Parathyroid adenoma (tissue), 2 donors: ENCODE measurements around the gene AFF3.
"Not testable (repeated sequence)": the region's sequence is repeated elsewhere in the genome, so short reads cannot be mapped to it uniquely, and the experiment has no call there.

Source experiments
- H2AFZ ChIP-seq: fragments of 300-600 bp; sonication (generic); one replicate; pipeline ENCODE4 v1.7.0; 2017; ENCODE audit warnings: antibody characterized with exemption, mild to moderate bottlenecking
- H3K27ac ChIP-seq: fragments of 300-600 bp; sonication (generic); one replicate; pipeline ENCODE4 v1.7.0; 2017
- H3K27me3 ChIP-seq: fragments of 300-600 bp; sonication (generic); one replicate; pipeline ENCODE4 v1.7.0; 2017; ENCODE audit warnings: low read length; ENCODE audit not compliant: control insufficient read depth, insufficient read depth
- H3K36me3 ChIP-seq: fragments of 300-600 bp; sonication (generic); one replicate; pipeline ENCODE4 v1.7.0; 2017; ENCODE audit warnings: low read length; ENCODE audit not compliant: control insufficient read depth, insufficient read depth
- H3K4me1 ChIP-seq: fragments of 300-600 bp; sonication (generic); one replicate; pipeline ENCODE4 v1.7.0; 2017; ENCODE audit warnings: control low read depth
- H3K4me2 ChIP-seq: fragments of 300-600 bp; sonication (generic); one replicate; pipeline ENCODE4 v1.7.0; 2017; ENCODE audit warnings: low read length
- H3K4me3 ChIP-seq: fragments of 300-600 bp; sonication (generic); one replicate; pipeline ENCODE4 v1.7.0; 2017; ENCODE audit warnings: low read depth, low read length
- H3K79me2 ChIP-seq: fragments of 300-600 bp; sonication (generic); one replicate; pipeline ENCODE4 v1.7.0; 2017; ENCODE audit warnings: control low read depth
- H3K9ac ChIP-seq: fragments of 300-600 bp; sonication (generic); one replicate; pipeline ENCODE4 v1.7.0; 2017; ENCODE audit warnings: mild to moderate bottlenecking
- H3K9me3 ChIP-seq: fragments of 300-600 bp; sonication (generic); one replicate; pipeline ENCODE4 v1.7.0; 2017; ENCODE audit warnings: low read length; ENCODE audit not compliant: control insufficient read depth
- TF ChIP-seq, protein P1 (sequence below): fragments of 300-600 bp; sonication (generic); IDR thresholded peaks from one replicate; pipeline ENCODE4 v1.7.0; 2017; ENCODE audit warnings: antibody characterized with exemption, mild to moderate bottlenecking
- donor health status: primary hyperparathyroidism.

Gene AFF3

GRCh38 chr2:99775585-99775984, 366.8 kb downstream of the AFF3 start:
- Histone ChIP-seq H3K27me3 (no peaks in the 10 kb centered on the region), H3K9me3 (no peaks in the 10 kb centered on the region), H2AFZ (no peak overlapping the region), H3K27ac (no peak overlapping the region), H3K4me3 (no peak overlapping the region), H3K4me2 (no peak overlapping the region), H3K36me3 (no peaks in the 10 kb centered on the region), H3K9ac (no peak overlapping the region), H3K4me1 (no peaks in the 10 kb centered on the region), H3K79me2 (no peaks in the 10 kb centered on the region)
- TF ChIP-seq, protein P1, sequence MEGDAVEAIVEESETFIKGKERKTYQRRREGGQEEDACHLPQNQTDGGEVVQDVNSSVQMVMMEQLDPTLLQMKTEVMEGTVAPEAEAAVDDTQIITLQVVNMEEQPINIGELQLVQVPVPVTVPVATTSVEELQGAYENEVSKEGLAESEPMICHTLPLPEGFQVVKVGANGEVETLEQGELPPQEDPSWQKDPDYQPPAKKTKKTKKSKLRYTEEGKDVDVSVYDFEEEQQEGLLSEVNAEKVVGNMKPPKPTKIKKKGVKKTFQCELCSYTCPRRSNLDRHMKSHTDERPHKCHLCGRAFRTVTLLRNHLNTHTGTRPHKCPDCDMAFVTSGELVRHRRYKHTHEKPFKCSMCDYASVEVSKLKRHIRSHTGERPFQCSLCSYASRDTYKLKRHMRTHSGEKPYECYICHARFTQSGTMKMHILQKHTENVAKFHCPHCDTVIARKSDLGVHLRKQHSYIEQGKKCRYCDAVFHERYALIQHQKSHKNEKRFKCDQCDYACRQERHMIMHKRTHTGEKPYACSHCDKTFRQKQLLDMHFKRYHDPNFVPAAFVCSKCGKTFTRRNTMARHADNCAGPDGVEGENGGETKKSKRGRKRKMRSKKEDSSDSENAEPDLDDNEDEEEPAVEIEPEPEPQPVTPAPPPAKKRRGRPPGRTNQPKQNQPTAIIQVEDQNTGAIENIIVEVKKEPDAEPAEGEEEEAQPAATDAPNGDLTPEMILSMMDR: no peak

- not testable (repeated sequence) for H3K4me1 ChIP-seq, H3K27ac ChIP-seq, H3K9me3 ChIP-seq, H3K36me3 ChIP-seq, H3K4me2 ChIP-seq, H3K4me3 ChIP-seq, H3K9ac ChIP-seq, H3K27me3 ChIP-seq, H3K79me2 ChIP-seq, H2AFZ ChIP-seq
These were observed 368.7 kb downstream of the AFF3 start for GRCh38 chr2:99773642-99774041.

DNA sequence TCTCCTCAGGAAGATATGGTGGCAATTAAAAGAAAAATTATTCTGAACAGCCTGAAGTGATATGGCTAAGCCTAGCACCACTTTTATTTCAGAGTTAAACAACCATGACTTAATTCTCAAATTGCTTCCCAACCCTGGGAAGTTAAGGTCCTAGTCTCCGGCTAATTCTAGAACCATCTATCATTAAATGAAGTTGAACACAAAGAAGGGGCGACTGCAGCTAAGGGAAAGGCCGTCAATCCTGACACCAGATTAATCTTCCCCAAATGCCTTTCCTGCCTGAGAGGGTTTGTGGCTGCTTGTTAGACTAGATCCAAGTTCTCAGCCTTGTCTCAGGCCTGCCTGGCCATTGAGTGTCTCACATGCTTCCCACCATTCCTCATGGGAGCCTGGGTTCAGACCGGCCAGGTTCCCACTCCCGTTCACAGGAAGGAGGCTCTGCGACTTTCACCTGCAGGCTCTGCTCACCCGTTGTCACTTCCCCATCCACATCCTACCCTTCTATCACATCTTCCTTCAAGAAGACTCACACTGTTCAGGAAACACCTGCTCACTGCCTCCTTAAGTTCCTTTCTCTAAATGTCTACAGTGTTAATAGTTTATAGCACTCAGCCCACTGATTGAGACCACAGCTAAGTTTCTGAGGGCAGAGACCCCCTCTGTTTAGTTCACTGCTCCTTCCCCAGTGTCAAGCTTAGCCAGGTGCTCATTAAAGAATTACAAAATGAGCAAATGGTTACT, 369.6 kb downstream of the AFF3 start:
- H3K9ac ChIP-seq: no peak overlapping the region

GRCh38 chr2:99771681-99772333, 370.6 kb downstream of the AFF3 start:
- Histone ChIP-seq H3K4me2 (no peak overlapping the region), H3K9me3 (no peaks in the 10 kb centered on the region), H3K27ac (no peak overlapping the region), H3K9ac (no peak overlapping the region), H3K27me3 (no peaks in the 10 kb centered on the region), H3K36me3 (no peaks in the 10 kb centered on the region), H2AFZ (no peak overlapping the region), H3K79me2 (no peaks in the 10 kb centered on the region), H3K4me3 (no peak overlapping the region), H3K4me1 (no peaks in the 10 kb centered on the region)
- TF ChIP-seq, protein P1: no peak

More for the DNA sequence above, 369.6 kb downstream of the AFF3 start:
- Histone ChIP-seq H3K27ac (no peak overlapping the region), H3K4me2 (no peak overlapping the region), H3K9me3 (no peaks in the 10 kb centered on the region), H3K4me1 (no peaks in the 10 kb centered on the region), H2AFZ (no peak overlapping the region), H3K27me3 (no peaks in the 10 kb centered on the region), H3K4me3 (no peak overlapping the region), H3K36me3 (no peaks in the 10 kb centered on the region), H3K79me2 (no peaks in the 10 kb centered on the region)
- TF ChIP-seq, protein P1: no peak

- Histone ChIP-seq H3K79me2 (no peaks in the 10 kb centered on the region), H3K9ac (no peak overlapping the region), H3K27me3 (no peaks in the 10 kb centered on the region), H3K4me1 (no peaks in the 10 kb centered on the region), H2AFZ (no peak overlapping the region), H3K36me3 (no peaks in the 10 kb centered on the region), H3K4me2 (no peak overlapping the region), H3K4me3 (no peak overlapping the region), H3K9me3 (no peaks in the 10 kb centered on the region), H3K27ac (no peak overlapping the region)
- TF ChIP-seq, protein P1: no peak
These were observed 371.5 kb downstream of the AFF3 start for GRCh38 chr2:99770876-99771275.
